Activated T-cell treated with anti-CD3 and anti-CD28 coated beads, Interleukin-2, amount 50 U/mL, for 48 hours (primary cell): ENCODE measurements around the gene IFRD2.
A peak's percentile ranks its signal among the peaks of the same experiment; 100 is the strongest.

Experiments used
- DNase-seq, 2 experiments: peaks; one replicate each; pipeline ENCODE4 v3.0.0-alpha.2; 2020

The IFRD2 gene, protein sequence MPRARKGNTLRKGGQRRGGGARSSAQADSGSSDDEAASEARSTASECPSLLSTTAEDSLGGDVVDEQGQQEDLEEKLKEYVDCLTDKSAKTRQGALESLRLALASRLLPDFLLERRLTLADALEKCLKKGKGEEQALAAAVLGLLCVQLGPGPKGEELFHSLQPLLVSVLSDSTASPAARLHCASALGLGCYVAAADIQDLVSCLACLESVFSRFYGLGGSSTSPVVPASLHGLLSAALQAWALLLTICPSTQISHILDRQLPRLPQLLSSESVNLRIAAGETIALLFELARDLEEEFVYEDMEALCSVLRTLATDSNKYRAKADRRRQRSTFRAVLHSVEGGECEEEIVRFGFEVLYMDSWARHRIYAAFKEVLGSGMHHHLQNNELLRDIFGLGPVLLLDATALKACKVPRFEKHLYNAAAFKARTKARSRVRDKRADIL

DNA sequence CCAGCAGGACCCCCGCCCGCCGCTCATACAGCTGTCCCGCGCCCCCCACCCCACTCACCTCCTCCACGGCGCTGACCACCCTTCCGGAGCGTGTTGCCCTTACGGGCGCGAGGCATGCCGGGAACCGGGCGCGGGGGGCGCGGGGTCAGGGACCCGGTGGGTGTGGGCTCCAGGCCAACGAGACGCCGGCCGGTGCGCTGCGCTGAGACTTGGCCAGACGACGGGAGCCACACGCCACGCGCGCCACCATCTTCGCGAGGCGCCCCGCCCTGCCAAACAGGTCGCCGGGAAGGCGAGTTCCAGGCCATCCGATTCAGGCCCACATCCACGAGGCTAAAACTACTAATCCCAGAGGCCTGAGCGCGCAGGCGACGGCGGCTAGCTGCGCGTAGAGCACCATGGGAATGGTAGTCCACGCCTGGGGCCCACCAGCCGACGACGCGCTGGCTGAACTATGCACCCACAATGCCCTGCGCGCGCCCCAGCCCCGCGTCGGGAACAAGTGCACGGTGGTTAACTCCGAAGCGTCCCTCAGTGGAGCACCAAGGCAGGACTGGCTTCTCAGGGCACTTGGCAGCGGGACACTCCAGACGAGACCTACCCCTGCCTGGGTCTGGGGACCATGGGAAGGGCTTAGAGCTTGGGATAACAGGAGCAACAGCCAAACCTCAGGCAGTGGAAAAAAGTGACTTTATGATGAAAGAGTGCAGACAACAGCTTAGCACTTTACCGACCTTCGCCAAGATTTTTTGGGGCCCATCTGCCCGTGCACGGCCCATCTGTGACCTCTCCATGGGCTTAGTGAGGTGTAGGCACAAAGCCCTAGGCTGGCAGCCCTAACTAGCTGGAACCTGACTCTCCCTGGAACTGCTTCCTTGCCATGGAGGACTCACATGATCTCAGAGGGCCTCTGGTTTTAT, at the start of gene IFRD2:
Gene IFRD2, minus strand, starts transcription at position 271 of the 920 bp plus-strand sequence. Its CDS starts 155 bp downstream, at position 116.
- peak; percentile 94 to 97 for DNase-seq

DNA sequence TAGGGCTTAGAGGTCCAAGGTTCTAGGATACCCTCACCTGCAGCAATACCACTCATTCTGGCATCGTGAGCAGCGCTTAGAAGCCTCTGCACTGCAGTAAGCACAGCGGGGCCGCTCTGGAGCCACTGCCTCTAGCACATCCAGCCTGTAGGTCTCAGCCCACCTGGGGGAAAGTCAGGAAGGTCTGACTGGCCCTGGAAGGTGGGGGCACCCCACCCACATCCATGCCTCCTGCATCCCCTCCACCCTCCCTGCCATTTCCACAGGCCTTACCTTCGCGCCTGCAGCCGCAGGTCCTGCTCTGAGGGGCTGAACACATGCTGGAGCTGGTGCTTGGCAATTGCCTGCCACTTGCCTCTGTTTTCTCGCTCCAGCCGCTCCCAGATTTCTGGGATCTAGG, 49.3 kb upstream of the IFRD2 start:
- no peak for DNase-seq

DNA sequence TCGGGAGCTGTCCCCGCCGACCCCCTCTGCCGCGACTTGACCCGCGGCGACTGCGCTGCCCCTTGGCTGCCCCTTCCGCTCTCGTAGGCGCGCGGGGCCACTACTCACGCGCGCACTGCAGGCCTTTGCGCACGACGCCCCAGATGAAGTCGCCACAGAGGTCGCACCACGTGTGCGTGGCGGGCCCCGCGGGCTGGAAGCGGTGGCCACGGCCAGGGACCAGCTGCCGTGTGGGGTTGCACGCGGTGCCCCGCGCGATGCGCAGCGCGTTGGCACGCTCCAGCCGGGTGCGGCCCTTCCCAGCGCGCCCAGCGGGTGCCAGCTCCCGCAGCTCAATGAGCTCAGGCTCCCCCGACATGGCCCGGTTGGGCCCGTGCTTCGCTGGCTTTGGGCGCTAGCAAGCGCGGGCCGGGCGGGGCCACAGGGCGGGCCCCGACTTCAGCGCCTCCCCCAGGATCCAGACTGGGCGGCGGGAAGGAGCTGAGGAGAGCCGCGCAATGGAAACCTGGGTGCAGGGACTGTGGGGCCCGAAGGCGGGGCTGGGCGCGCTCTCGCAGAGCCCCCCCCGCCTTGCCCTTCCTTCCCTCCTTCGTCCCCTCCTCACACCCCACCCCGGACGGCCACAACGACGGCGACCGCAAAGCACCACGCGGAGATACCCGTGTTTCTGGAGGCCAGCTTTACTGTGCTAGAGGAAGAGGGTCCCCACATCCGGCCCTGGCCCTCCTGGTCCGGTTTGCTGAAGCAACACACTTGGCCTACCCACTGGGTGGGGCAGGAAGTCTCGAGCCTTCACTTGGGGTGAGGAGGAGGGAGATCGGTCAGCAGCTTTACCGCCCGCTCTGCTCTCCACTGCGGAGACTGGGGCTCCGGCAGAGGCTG, 48.5 kb upstream of the IFRD2 start, which contains the start of gene RASSF1:
Gene RASSF1, minus strand, starts transcription at position 389 of the 882 bp plus-strand sequence. Its CDS starts 31 bp downstream, at position 358.
- DNase-seq: peak; percentile 81 to 85

DNA sequence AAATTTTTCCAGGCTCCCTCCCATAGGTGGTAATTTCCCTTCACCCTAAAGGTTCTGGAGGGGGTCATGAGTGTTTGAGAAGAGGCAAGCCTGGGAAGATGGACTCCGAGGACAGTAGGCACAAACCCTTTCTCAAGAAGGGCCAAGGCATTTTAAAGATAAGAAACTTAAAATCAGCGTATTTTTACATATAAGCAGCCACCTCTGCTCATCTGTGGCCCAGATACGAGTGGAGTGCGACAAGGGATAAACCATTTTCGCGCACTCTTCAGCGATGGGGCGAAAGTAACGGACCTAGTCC, 47.9 kb upstream of the IFRD2 start:
- DNase-seq: no peak

DNA sequence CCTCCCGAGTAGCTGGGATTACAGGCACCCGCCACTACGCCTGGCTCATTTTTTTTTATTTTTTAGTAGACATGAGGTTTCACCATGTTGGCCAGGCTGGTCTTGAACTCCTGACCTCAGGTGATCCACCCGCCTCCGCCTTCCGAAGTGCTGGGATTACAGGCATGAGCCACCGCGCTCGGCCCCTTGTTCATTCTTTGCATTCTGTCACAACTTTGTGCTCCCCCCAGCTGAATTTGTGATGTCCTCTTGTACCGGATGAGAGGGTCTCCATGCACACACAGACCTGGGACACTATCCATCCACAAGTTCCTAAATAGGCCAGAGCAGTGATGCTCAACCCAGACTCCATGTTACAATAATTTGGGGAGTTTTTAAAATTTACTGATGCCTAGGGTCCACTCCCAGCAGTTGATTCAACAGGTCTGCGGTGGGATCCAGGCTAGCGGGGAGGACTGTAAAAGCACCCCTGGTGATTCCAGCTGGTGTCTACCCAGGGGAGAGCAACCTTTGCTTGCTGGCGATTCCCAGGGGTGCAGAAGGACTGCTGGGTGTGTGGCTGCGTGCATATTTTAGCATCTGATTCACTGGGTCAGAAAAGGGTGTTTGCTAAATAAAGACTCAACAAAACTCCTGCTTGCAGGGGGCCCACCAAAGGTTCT, 47.4 kb upstream of the IFRD2 start:
- DNase-seq: no peak

DNA sequence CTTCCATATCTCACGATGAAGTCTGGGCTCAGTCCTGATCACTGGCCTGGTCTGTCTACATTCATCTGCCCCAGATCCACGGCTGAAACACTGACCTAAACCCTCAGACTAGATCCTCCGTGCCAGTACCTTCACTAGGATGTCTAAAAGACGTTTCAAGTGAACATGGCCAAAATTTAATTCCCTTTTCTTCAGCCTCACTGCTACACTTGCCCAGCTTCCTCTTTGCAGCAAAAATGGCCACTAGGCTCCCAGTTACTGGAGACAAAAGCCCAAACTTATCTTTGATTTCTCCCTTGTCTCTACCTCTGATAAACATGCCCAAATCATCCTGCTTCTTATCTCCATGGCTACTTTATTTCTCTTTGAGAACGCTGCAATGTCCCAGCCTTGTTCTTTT, 46.7 kb upstream of the IFRD2 start:
- no peak for DNase-seq

DNA sequence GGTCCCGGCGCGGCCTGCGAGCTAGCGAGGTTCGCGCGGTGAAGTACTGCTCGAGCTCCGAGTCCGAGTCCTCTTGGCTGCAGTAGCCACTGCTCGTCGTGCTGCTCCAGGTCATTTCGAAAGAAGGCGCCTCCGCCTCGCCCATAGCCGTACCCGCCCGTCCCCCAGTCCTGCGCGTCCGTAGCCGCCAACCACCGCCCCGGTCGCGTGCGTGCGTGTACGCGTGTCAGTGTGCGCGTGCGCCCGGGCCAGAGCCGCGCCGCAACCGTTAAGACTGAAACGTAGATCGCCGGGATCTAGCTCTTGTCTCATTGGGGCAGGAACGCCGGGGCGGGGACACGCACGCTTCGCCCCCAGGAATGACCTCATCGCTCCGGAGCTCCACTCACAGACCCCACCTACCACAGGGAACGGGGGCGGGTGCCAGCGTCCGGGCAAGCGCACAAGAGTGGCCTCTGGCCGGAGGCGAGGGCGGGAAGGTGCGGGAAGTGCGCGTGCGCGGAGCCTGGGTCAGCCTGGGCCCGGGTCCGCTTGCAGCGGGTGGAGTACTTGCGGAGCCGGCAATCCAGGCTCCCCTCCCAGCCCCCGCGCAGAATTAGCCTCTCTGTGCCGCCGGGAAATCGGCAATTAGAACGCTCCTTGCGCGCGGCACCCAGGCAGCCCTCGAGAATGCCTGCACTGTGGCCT, 45.1 kb upstream of the IFRD2 start:
- peak; percentile 98 for DNase-seq

DNA sequence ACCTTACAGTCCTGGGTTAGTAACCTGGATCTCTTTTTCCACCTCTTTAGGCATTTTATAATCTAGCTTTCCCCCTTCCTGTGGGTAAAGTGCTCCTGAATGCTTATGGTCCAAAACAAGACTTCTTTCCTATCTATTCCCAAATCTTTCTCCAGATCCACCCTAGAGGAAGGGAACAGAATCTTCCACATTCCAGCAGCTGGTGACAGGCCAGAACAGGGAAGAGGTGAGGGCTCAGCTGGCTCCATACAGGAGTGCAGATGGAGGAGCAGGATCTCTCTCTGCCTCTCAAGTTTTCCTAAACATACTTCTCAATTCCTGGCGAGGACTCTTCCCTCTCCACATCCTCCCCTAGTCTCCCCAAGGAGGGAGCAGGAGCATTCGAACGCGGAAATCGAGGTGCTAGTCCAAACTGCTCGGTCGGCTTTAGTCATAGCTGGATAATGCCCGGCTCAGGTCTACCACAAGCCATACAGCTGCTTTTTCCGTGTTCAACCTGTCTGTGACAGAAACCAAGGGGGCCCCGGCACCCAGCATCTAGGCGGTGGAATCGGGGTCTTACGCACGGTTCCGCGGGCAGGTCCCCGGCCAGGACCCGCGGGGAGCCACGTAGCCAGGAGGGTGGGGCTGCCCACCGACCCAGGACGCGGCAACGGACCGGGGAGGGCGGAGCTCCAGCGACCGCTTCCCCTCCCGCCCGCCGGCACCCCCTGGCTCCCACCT, 44.4 kb upstream of the IFRD2 start:
- no peak for DNase-seq

DNA sequence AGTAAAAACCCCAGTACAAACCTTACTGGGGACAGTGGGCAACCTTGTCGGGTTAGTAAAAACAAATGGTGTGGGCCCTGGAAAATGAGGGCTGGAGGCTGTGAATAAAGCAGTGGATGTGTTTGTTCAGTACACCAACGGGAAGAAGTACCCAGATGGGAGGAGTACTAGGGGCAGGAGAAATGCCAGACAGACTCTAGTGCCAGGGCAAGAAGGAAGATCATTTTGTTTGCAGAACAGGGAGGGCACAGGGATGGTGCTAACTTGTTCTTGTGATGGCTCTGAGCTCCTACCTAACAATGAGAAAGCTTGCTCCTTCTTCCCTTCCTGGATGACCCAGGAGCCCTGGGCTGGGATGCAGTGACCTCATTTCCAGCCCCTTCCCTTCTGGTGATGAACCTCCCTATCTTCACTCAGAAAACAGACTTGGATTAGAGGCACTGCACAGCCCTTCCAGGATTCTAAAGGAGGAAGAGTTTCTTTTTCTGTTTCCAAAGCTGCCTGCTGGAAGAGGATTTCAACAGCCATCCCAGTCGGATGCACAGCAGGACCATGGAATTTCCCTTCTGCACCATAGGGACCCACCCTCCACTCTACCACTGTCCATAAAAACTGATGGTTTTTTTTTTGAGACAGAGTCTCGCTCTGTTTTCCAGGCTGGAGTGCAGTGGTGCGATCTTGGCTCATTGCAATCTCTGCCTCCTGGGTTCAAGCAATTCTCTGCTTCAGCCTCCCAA, 42.3 kb upstream of the IFRD2 start:
- no peak for DNase-seq

DNA sequence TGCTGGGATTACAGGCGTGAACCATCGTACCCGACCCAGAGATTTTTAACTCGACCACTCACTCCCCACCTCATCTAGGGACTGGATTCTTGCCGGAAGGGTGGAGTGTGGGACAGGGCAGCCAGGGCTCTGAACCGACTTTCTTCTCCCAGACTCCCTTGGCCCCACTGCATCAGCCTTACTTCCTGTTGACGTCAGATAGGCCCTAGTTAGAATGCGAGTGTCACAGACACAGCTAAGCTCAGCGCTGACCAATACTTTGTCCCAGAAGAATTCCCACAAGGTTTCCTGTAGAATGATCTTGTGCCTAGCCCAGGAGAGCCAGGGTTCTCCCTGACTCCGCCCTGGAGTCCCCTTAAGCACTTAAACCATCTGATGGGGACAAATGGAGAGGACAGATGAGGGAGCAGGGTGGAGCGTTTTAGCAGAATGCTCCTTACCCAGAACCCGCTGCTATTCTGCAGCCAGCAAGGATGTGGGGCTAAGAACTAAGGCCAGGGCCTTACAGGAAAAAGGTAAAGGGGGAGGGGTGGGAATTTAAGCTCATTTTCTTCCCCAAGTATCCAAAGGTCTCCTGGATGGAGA, 41.6 kb upstream of the IFRD2 start:
- no peak for DNase-seq

DNA sequence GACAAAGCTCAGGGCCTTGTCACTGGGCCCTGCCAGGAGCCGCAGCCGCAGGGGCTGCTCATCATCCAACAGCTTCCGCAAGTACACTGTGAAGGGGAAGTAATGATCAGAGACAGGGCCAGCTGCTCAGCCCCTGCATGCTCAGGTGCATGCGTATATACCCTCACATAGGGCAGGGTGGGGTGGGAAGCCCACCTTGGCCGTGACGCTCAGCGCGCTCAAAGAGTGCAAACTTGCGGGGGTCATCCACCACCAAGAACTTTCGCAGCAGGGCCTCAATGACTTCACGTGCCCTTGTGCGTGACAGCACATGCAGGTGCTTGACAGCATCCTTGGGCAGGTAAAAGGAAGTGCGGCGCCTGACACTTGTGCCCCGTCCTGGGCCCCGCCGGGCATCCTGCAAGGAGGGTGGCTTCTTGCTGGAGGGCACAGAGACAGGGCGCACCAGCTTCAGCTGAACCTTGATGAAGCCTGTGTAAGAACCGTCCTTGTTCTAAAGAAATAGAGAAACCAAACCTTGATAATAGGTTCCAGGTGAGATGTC, 39.2 kb upstream of the IFRD2 start:
- no peak for DNase-seq

DNA sequence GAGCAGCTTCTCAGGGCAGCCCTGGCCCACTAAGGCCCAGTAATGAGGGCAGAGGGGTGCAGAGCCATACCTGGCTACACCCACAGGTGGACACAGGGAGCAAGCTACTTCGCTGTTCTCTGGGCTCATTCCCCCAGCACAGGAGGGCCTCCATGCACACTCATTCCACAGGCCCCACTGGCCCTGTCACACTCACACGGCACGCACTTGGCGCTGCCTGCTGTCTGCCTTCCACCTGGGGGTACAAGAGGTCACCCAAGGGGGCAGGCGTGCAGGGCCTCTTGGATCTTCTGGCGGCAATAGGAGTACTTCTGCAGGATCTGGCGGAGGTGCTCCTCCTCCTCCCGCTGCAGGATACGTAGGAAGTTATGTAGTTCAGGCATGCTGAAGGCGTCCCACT, 38.1 kb upstream of the IFRD2 start:
- no peak for DNase-seq

DNA sequence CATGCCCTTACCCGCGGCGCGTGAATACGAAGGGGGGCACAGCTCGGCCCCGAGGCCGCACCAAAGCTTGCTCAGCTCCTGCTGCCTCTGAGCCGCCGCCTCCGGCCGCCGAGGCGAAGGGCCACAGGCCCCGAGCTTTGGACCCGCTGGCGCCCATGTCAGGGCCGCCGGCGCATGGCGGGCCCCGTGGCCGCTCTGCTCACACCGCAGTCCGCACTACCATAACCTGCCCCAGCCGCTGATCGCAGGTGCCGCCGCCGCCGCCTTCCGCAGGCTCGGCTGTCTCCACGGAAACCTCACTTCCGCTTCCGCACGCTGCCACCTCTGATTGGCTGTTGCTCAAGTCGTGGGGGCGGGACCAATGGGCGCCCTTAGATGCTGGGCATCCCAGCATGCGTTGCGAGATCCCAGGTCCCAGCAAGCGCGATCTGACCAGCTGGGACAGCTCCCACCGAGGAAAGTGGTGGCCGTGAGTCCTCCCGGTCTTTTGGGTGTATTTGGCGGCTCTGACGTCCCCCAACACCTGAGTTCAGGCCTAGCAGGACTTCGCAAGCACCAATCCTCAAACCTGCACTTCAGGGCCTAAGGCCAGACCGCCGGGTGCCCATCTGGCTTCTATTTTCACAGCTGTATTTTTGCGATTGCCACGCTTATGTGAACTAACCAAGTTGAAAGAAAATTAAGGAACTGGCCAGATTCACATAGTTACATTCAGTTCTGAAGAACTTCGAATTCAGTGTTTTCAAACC, 35.9 kb upstream of the IFRD2 start, which contains the start of gene TUSC2:
Gene TUSC2, minus strand, starts transcription at position 281 of the 749 bp plus-strand sequence. Its CDS starts 124 bp downstream, at position 157.
- DNase-seq: peak; percentile 95 to 96

DNA sequence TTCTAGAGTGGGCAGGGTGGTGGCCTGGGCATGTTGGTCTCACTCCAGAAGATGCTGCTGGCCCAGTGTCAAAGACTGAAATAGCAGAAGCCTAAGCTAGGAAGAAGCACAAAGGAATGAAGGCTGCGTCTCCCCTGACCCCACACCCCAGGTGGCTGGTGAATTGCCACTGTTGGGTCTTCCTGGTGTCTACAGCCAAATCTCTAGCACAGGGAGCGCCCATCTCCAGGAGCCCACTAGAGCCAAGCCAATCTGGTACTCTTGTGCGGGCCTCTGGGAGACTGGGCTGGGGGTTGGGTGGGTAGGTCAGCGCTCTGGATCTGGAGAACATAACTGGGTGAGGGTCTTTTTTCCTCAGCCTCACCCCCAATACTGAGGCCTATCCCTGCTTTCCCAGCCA, 34.9 kb upstream of the IFRD2 start:
- no peak for DNase-seq

DNA sequence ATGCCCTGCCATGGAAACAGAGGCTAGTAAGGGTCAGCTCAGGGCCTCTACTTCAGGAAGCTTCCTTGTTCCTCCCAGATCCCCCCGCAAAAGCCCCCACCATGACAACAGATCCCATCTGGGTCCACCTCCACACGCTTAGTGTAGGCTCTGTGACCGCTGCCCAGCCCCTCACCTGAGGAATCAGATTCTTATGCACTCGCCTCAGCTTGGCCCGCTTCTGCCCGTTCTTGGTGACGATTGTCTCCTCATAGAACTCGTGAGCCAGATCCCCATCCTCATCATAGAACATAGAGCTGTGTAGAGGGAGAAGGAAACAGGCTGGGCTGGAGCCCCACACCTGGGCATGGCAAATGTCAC, 33.9 kb upstream of the IFRD2 start:
- no peak for DNase-seq

DNA sequence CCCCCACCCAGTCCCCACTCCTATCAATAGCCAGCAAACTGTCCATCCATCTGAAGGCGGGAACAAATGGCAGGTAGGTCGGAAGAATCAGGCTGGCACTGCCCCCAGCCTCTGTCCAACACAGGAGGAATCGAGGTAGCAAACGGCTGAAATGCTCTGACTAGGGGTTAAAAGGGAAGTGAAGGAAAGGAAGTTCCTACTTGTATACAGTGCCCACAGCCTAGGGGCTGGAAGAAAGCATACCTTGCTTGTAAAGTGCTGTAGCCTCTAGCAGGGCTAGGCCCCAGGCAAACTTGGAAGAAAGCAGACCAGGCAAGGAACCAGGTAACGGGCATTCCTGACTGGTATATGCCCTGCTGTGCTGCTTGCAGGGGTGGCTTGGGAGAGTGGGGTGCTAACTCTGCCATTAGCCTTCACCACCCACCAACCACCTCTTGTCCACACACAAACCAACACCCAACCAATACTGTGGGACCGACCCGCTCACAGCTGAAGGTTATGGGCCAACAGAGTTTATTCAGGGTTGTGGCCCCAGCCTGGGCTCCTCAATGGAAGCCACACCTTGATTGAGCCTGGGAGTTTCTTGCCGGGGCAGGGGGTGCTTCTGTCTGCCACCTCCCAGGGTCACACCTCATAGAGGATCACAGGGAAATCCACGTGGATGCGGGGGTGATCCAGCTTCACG, 33.4 kb upstream of the IFRD2 start:
- DNase-seq: no peak

DNA sequence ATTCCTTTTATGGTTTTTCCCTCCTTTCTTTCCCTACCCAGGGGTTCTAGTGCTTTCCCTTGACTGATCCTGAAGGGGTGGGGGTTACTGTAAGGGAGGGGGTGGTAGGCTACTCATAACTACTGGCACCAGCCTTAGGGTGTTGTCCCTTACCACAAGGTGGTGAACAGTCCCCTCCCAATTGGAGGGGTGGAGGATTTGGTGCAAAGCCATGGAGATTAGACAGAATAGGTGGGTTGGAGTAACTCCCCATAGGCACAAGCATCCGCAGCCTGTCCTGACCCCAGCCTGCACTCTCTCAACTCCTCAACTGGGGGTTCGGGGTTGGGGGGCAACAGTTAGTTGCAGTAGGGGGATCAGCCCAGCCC, 32.9 kb upstream of the IFRD2 start:
- DNase-seq: no peak
